H1 (cell line): ENCODE results near the gene TMTC2. TPM values are rescaled to one million over a fixed set of nuclear protein-coding genes. Genes with fewer than 3 reads are reported as not detected.

ENCODE experiments used
- CEBPB ChIP-seq: IDR thresholded peaks from 2 replicates; pipeline ENCODE4 v1.6.1; 2012; ENCODE audit warnings: low read depth, low read length
- CHD7 ChIP-seq: fragments of 300-600 bp; sonication (generic); IDR thresholded peaks from 2 replicates; pipeline ENCODE4 v1.7.1; 2012; ENCODE audit warnings: low read length, moderate library complexity, mild to moderate bottlenecking, inconsistent platforms; ENCODE audit not compliant: insufficient replicate concordance
- CTBP2 ChIP-seq: IDR thresholded peaks from 2 replicates; pipeline ENCODE4 v1.7.0; 2011; ENCODE audit warnings: borderline replicate concordance, mild to moderate bottlenecking, moderate library complexity, mixed read lengths, low read length; ENCODE audit not compliant: insufficient read depth, insufficient read length
- JUN ChIP-seq: IDR thresholded peaks from 2 replicates; pipeline ENCODE4 v1.6.1; 2011; ENCODE audit warnings: low read depth, mild to moderate bottlenecking, improper control_type of control experiment, low read length
- POU5F1 ChIP-seq: IDR thresholded peaks from 2 replicates; pipeline ENCODE4 v1.6.1; 2011; ENCODE audit warnings: low read depth, mild to moderate bottlenecking, low read length, moderate library complexity
- SP1 ChIP-seq: IDR thresholded peaks from 2 replicates; pipeline ENCODE4 v1.6.1; 2011; ENCODE audit warnings: low read depth, low read length
- TBP ChIP-seq: IDR thresholded peaks from 2 replicates; pipeline ENCODE4 v1.6.1; 2011; ENCODE audit warnings: low read depth, low read length, improper control_type of control experiment
- TCF12 ChIP-seq: IDR thresholded peaks from 2 replicates; pipeline ENCODE4 v1.6.1; 2011; ENCODE audit warnings: low read depth, mild to moderate bottlenecking, low read length
- USF2 ChIP-seq: IDR thresholded peaks from 2 replicates; pipeline ENCODE4 v1.6.1; 2011; ENCODE audit warnings: low read length, improper control_type of control experiment
- YY1 ChIP-seq: IDR thresholded peaks from 2 replicates; pipeline ENCODE4 v1.6.1; 2011; ENCODE audit warnings: low read depth, mild to moderate bottlenecking, low read length
- ZNF274 ChIP-seq: IDR thresholded peaks from 2 replicates; pipeline ENCODE4 v1.7.0; 2012; ENCODE audit warnings: low read length, borderline replicate concordance; ENCODE audit errors: extremely low read depth
- polyA plus RNA-seq, 7 experiments: library from polyadenylated mRNA; depleted of rRNA in 3 of 7; stranded (reverse) in 5 of 7; unstranded in 2 of 7; fragments of >200 nt in 5 of 7; fragments of 200-250 nt in 2 of 7; gene quantifications; 1 replicate in 5 of 7; 2 replicates in 1 of 7; 4 replicates in 1 of 7; pipeline versions ENCODE4 v1.2.1 to v1.2.3, GENCODE V29; 2011 to 2013; ENCODE audit warnings: missing spikeins in 2 of 7, mixed read lengths in 2 of 7
- total RNA-seq: library from RNA; stranded (reverse); fragmentation: NEBNext Ultra II Directional; extraction: Animal tissue kit (Norgen Biotek cat#: 25700); gene quantifications from 2 replicates; pipeline ENCODE4 v1.2.1, GENCODE V29; 2021

TMTC2 gene
- total and polyA plus RNA-seq, 2 of the 8 experiments (the other 6 are each of a cell fraction or from before 2014, with no cell fraction given), result 2.3 to 3.9 TPM

GRCh38 chr12:82877963-82878362 lies 191.3 kb downstream of the TMTC2 start (continued):
- no peak for TF ChIP-seq CHD7
- TF ChIP-seq TCF12, result no peak
- TF ChIP-seq POU5F1, result no peak
- TF ChIP-seq CEBPB, result no peak
- no peak for TF ChIP-seq SP1
- TF ChIP-seq JUN, result no peak
- TF ChIP-seq TBP, result no peak
- TF ChIP-seq CTBP2, result no peak
- TF ChIP-seq YY1, result no peak
- TF ChIP-seq ZNF274, result no peak
- TF ChIP-seq USF2, result no peak
